Suprapubic skin (tissue), 4 donors: ENCODE measurements around the gene CITED1.

ENCODE experiments used
- EP300 ChIP-seq: sonication (generic); formaldehyde crosslinking; IDR thresholded peaks from one replicate; pipeline ENCODE4 v1.6.1; 2017; ENCODE audit warnings: antibody characterized with exemption
- POLR2A ChIP-seq, 2 donors: fragments of 450-650 bp; IDR thresholded peaks; one replicate each; pipeline ENCODE4 v1.6.1; 2017; ENCODE audit warnings: antibody characterized with exemption in 2 of 2, mild to moderate bottlenecking in 2 of 2, moderate library complexity in 2 of 2
- POLR2AphosphoS5 ChIP-seq, 3 donors: sonication (generic); formaldehyde crosslinking; IDR thresholded peaks; one replicate each; pipeline ENCODE4 v1.6.1; 2017; ENCODE audit warnings: antibody characterized with exemption in 3 of 3
- TF ChIP-seq, protein P1 (sequence below), 2 donors: fragments of 200-600 bp in 1 of 2; fragments of 450-650 bp in 1 of 2; sonication (generic) in 1 of 2; IDR thresholded peaks; one replicate each; pipeline ENCODE4 v1.5.1; 2016 to 2019; ENCODE audit warnings: antibody characterized with exemption in 2 of 2, mild to moderate bottlenecking in 1 of 2, moderate library complexity in 1 of 2

GRCh38 chrX:72326605-72327300 lies 21.0 kb upstream of the CITED1 start:
- TF ChIP-seq, protein P1, sequence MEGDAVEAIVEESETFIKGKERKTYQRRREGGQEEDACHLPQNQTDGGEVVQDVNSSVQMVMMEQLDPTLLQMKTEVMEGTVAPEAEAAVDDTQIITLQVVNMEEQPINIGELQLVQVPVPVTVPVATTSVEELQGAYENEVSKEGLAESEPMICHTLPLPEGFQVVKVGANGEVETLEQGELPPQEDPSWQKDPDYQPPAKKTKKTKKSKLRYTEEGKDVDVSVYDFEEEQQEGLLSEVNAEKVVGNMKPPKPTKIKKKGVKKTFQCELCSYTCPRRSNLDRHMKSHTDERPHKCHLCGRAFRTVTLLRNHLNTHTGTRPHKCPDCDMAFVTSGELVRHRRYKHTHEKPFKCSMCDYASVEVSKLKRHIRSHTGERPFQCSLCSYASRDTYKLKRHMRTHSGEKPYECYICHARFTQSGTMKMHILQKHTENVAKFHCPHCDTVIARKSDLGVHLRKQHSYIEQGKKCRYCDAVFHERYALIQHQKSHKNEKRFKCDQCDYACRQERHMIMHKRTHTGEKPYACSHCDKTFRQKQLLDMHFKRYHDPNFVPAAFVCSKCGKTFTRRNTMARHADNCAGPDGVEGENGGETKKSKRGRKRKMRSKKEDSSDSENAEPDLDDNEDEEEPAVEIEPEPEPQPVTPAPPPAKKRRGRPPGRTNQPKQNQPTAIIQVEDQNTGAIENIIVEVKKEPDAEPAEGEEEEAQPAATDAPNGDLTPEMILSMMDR (IDR thresholded peaks at IDR 0.05): no peak
- TF ChIP-seq POLR2A (IDR thresholded peaks at IDR 0.05): no peak
- no peak for TF ChIP-seq EP300
- TF ChIP-seq POLR2AphosphoS5 (IDR thresholded peaks at IDR 0.05): no peak
